GM21360 (cell line): ENCODE data around the gene YBX3.

ENCODE experiments used
- ATAC-seq: cut with Tn5 transposase; IDR thresholded peaks from one replicate; pipeline ENCODE4 v1.9.1; 2021; ENCODE audit warnings: mild to moderate bottlenecking, moderate library complexity; ENCODE audit not compliant: unreplicated experiment

Gene YBX3

DNA sequence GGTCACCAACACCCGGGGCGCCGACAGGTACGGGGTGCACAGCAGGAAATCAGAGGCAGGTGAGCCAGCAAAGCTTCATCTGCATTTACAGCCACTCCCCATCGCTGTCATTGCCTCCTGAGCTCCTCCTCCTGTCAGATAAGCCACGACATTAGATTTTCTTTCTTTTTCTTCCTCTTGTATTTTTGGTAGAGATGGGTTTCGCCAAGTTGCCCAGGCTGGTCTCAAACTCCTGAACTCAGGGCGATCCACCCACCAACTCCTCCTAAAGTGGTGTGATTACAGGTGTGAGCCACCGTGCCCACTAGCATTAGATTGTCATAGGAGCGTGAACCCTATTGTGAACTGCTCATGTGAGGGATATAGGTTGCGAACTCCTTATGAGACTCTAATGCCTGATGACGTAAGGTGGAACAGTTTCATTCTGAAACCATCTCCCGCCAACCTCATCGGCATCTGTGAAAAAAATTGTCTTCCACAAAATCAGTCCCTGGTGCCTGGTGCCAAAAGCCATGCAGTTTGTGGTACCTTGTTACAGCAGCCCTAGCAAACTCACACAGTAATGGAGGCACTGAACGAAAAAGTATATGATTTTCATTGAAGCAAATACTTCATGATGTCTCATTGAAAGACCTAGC lies 50.8 kb downstream of the YBX3 start:
- ATAC-seq = no peak

DNA sequence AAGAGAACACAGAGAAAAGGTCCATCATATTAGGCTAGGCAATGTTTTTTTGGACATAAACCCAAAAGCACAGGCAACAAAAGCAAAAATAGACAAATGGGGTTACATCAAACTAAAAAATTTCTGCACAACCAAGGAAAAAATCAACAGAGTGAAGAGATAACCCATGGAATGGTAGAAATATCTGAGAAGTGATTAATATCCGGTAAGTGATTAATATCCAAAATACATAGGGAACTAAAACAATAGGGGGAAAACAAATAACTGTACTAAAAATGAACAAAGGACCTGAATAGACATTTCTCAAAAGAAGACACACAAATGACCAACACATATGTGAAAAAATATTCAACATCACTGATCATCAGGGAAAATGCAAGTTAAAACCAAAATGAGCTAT lies 53.6 kb downstream of the YBX3 start:
- ATAC-seq = no peak

DNA sequence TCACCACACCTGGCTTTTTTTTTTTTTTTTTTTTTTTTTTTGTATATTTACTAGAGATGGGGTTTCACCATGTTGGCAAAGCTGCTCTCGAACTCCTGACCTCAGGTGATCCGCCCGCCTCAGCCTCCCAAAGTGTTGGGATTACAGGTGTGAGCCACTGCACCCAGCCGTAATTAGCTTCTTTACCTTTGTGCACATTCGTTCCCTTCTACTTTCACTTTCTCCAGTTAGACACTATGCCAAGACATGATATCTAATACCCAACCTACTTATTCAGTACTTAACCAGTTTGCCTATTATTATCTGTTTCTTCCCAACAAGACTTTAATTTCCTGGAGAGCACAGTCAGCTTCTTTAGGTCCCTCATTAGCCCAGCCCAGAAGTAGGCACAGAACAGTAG lies 54.6 kb downstream of the YBX3 start:
- ATAC-seq = no peak

DNA sequence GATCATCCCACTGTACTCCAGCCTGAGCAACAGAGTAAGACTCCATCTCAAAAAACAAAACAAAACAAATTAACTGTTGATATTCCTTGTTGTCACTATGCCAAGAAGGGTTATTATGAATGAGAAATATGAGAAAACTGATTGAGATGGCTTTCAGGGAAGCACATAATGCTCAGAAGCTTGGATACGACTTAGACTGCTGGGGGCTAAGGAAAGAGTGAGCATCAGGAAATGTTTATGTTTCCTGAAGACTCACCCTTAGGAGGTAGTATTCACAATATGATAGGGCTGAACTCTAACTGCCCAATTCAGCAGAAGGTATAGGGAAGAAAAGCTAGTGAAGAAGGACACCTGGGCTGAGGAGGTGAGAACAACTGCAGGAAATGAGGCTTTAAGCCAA lies 55.5 kb downstream of the YBX3 start:
- no peak for ATAC-seq

DNA sequence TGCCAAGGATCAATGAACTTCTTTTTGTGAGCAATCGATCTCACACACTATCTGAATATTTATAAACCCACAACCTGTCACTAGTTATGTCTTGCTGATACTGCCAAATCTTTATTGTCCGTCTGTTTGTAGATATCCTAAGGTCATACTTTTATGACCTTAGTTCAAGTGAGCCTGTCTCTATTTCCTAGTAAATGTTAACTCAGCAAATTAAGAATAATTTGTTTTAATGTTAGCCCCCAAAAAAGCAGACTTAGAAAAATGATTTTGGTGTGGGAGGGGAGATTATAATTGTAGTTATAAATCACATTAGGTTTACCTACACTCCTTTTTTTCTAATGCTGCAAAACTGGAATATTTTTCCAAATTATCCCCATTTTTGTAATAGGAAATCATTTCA lies 58.6 kb downstream of the YBX3 start:
- ATAC-seq = no peak

DNA sequence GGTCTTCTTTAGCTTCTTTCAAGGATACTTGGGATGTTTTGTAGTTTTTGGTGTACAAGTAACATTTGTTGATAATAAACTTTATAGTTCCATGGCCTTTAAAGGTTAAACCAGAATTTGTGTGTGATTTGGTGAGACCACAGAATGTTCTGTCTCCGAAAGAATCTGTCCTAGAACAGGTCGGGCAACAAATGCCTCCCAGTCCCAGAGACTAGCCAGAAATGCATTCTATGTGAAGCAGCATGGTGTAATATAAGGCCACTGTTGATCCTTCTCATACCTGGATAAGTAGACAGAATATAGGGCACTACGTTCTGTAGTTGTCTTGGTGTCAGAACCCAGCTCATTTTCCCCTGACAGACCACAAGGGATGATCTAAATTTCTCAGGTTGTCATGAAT lies 59.3 kb downstream of the YBX3 start:
- no peak for ATAC-seq

DNA sequence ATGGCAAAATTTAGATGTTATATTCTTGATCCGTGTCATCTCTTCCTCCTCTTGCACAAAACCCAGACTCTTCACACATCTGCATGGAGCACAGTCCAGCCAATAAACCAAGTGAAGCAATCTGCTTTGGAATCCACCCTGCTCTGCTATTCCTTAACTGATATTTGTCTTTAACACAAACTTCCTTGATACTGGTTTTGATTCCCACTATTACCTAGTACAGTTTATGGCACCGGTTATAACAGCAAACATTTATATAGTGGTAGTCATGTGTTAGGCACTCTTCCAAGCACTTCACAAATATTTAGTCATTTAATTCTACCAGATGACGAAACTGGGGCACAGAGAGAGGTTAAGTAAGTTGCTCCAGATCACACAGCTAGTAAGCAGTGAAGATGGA lies 61.8 kb downstream of the YBX3 start:
- no peak for ATAC-seq

DNA sequence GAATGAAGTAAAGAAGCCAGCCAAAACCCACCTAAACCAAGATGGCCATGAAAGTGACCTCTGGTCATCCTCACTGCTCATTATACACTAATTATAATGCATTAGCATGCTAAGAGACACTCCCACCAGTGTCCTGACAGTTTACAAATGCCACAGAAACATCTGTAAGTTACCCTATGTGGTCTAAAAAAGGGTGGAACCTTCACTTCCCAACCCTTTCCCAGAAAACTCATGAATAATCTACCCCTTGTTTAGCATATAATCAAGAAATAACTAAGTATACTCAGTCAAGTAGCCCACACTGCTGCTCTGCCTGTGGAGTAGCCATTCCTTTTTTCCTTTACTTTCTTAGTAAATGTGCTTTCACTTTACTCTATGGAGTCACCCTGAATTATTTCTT lies 69.1 kb downstream of the YBX3 start:
- ATAC-seq = no peak

DNA sequence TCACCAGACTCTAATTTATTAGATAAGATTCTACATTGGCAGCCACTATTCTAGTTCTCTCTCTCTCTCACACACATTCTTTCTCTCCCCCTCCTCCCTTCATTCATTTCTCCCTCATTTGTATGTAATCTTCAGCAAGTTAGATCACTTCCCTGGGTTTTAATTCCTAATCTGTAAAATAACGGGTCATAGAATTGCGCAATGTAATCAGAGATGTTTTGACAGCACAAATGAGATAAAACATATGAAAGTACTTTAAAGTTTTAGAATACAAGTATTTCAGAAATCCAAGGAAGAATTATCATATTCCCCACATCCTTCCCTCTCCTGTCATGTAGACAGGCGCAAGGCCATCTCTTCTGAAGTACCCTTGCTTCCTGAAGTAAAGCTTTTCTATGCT lies 70.9 kb downstream of the YBX3 start:
- no peak for ATAC-seq
